WTC11 (cell line): Measurements from ENCODE around the gene TCF20. TPM values are rescaled to one million over a fixed set of nuclear protein-coding genes. Genes with fewer than 3 reads are reported as not detected.
A peak's percentile ranks its signal among the peaks of the same experiment; 100 is the strongest.

Source experiments
- ATAC-seq: fragments of 200-7000 bp; cut with Tn5 transposase; 2 replicates; pipeline ENCODE4 v1.10.0; 2021; ENCODE audit warnings: mild to moderate bottlenecking, moderate library complexity
- CTCF ChIA-PET: fragments of 300-600 bp; sonication (Branson Sonifier 250); formaldehyde crosslinking; loops from one replicate; lab custom pipeline; 2021; ENCODE audit warnings: antibody characterized with exemption; lab: Charles Lee
- POLR2A ChIA-PET: fragments of 350-600 bp; sonication (Branson Sonifier 250); formaldehyde crosslinking; loops from one replicate; lab custom pipeline; 2021; ENCODE audit warnings: antibody characterized with exemption; lab: Charles Lee
- DNase-seq: peaks from one replicate; pipeline ENCODE4 v3.0.0; 2021; ENCODE audit warnings: low spot score
- H3K27ac Mint-ChIP-seq: 2 replicates; pipeline ENCODE4 v1.8.0; 2021; ENCODE audit warnings: mixed read lengths
- H3K27me3 Mint-ChIP-seq: 2 replicates; pipeline ENCODE4 v1.8.0; 2021; ENCODE audit warnings: low read depth, mild to moderate bottlenecking, moderate library complexity, mixed read lengths
- H3K36me3 Mint-ChIP-seq: 2 replicates; pipeline ENCODE4 v1.8.0; 2021; ENCODE audit warnings: mixed read lengths
- H3K4me1 Mint-ChIP-seq: 2 replicates; pipeline ENCODE4 v1.8.0; 2022; ENCODE audit warnings: mixed read lengths
- H3K4me3 Mint-ChIP-seq: 2 replicates; pipeline ENCODE4 v1.8.0; 2021; ENCODE audit warnings: mild to moderate bottlenecking, moderate library complexity, mixed read lengths
- H3K9me3 Mint-ChIP-seq: 2 replicates; pipeline ENCODE4 v1.8.0; 2021; ENCODE audit warnings: mixed read lengths
- ELF4 ChIP-seq: sonication (generic); formaldehyde crosslinking; IDR thresholded peaks from 2 replicates; pipeline ENCODE4 v1.8.1; 2022; ENCODE audit warnings: low read depth, mild to moderate bottlenecking, moderate library complexity, missing genetic modification reagents
- ETV6 ChIP-seq: sonication (generic); formaldehyde crosslinking; IDR thresholded peaks from 2 replicates; pipeline ENCODE4 v1.8.1; 2022; ENCODE audit warnings: mild to moderate bottlenecking, missing genetic modification reagents
- FOXK1 ChIP-seq: sonication (generic); formaldehyde crosslinking; IDR thresholded peaks from 2 replicates; pipeline ENCODE4 v1.8.0; 2022; ENCODE audit warnings: mild to moderate bottlenecking, moderate library complexity, missing genetic modification reagents
- MLX ChIP-seq: sonication (generic); formaldehyde crosslinking; IDR thresholded peaks from 2 replicates; pipeline ENCODE4 v1.8.1; 2023; ENCODE audit warnings: mild to moderate bottlenecking, missing genetic modification reagents, moderate library complexity
- MYBL2 ChIP-seq: sonication (generic); formaldehyde crosslinking; IDR thresholded peaks from 2 replicates; pipeline ENCODE4 v1.8.1; 2023; ENCODE audit warnings: mild to moderate bottlenecking, moderate library complexity, missing genetic modification reagents
- SOX15 ChIP-seq: fragments of 250-450 bp; sonication (Bioruptor Pico); IDR thresholded peaks from 2 replicates; pipeline ENCODE4 v1.9.0; 2021; ENCODE audit warnings: mild to moderate bottlenecking
- SP1 ChIP-seq: sonication (generic); formaldehyde crosslinking; conservative IDR thresholded peaks from 2 replicates; pipeline ENCODE4 v1.8.1; 2022; ENCODE audit warnings: missing genetic modification reagents
- ZNF121 ChIP-seq: sonication (generic); formaldehyde crosslinking; IDR thresholded peaks from 2 replicates; pipeline ENCODE4 v1.8.0; 2023; ENCODE audit warnings: missing genetic modification reagents
- ZNF263 ChIP-seq: sonication (generic); formaldehyde crosslinking; IDR thresholded peaks from 2 replicates; pipeline ENCODE4 v1.8.1; 2022; ENCODE audit warnings: low read depth, mild to moderate bottlenecking, moderate library complexity, missing genetic modification reagents
- ZNF281 ChIP-seq: sonication (generic); formaldehyde crosslinking; IDR thresholded peaks from 2 replicates; pipeline ENCODE4 v1.8.0; 2023; ENCODE audit warnings: mild to moderate bottlenecking, missing genetic modification reagents
- total RNA-seq: library from RNA; stranded (reverse); gene quantifications from 3 replicates; pipeline ENCODE4 v1.2.3, GENCODE V29; 2021
- TF ChIP-seq, protein P1 (sequence below): sonication (generic); formaldehyde crosslinking; IDR thresholded peaks from 2 replicates; pipeline ENCODE4 v1.8.0; 2023; ENCODE audit warnings: missing genetic modification reagents, mild to moderate bottlenecking, borderline replicate concordance
- TF ChIP-seq, protein P2 (sequence below): fragments of 250-450 bp; sonication (Bioruptor Pico); conservative IDR thresholded peaks from 2 replicates; pipeline ENCODE4 v1.9.0; 2021; ENCODE audit warnings: mild to moderate bottlenecking

The TCF20 gene
- total RNA-seq, 1 experiment from 2014 or later: 77.0 TPM

GRCh38 chr22:42303396-42304323 is 33.2 kb upstream of the TCF20 start:
- Mint-ChIP-seq H3K36me3 (no peaks in the 10 kb centered on the region), H3K4me1 (peaks cover 58% of the 10 kb centered on the region), H3K9me3 (no peaks in the 10 kb centered on the region), H3K4me3 (peak overlapping the region; percentile 53), H3K27me3 (peaks cover 26% of the 10 kb centered on the region)
- no peak for DNase-seq
- CTCF ChIA-PET: interaction anchor here (0.6 to 2.7 kb wide), 9 partner anchors 10 to 187 kb away, joined by 3 to 29 read pairs (median 6); no protein-coding TSS in a partner anchor
- POLR2A ChIA-PET: interaction anchor here (0.6 kb wide), 3 partner anchors 43 to 1245 kb away, joined by 3 read pairs; no protein-coding TSS in a partner anchor
- peak; percentile 27 for ATAC-seq
- TF ChIP-seq ELF4 (CRISPR knock-in tag) (no peak), SP1 (CRISPR knock-in tag) (no peak), ZNF263 (CRISPR knock-in tag) (peak; percentile 71; the same call in 1 of the 2 replicates), SOX15 (CRISPR knock-in tag) (no peak), ZNF281 (peak; percentile 40; the same call in 1 of the 2 replicates), ETV6 (CRISPR knock-in tag) (0 out of 2 replicates have a peak, but pooled peaks have one; percentile 13), MYBL2 (CRISPR knock-in tag) (no peak), FOXK1 (no peak)
- TF ChIP-seq, protein P1, sequence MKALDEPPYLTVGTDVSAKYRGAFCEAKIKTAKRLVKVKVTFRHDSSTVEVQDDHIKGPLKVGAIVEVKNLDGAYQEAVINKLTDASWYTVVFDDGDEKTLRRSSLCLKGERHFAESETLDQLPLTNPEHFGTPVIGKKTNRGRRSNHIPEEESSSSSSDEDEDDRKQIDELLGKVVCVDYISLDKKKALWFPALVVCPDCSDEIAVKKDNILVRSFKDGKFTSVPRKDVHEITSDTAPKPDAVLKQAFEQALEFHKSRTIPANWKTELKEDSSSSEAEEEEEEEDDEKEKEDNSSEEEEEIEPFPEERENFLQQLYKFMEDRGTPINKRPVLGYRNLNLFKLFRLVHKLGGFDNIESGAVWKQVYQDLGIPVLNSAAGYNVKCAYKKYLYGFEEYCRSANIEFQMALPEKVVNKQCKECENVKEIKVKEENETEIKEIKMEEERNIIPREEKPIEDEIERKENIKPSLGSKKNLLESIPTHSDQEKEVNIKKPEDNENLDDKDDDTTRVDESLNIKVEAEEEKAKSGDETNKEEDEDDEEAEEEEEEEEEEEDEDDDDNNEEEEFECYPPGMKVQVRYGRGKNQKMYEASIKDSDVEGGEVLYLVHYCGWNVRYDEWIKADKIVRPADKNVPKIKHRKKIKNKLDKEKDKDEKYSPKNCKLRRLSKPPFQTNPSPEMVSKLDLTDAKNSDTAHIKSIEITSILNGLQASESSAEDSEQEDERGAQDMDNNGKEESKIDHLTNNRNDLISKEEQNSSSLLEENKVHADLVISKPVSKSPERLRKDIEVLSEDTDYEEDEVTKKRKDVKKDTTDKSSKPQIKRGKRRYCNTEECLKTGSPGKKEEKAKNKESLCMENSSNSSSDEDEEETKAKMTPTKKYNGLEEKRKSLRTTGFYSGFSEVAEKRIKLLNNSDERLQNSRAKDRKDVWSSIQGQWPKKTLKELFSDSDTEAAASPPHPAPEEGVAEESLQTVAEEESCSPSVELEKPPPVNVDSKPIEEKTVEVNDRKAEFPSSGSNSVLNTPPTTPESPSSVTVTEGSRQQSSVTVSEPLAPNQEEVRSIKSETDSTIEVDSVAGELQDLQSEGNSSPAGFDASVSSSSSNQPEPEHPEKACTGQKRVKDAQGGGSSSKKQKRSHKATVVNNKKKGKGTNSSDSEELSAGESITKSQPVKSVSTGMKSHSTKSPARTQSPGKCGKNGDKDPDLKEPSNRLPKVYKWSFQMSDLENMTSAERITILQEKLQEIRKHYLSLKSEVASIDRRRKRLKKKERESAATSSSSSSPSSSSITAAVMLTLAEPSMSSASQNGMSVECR (CRISPR knock-in tag): 0 out of 2 replicates have a peak, but pooled peaks have one; percentile 21
- TF ChIP-seq, protein P2, sequence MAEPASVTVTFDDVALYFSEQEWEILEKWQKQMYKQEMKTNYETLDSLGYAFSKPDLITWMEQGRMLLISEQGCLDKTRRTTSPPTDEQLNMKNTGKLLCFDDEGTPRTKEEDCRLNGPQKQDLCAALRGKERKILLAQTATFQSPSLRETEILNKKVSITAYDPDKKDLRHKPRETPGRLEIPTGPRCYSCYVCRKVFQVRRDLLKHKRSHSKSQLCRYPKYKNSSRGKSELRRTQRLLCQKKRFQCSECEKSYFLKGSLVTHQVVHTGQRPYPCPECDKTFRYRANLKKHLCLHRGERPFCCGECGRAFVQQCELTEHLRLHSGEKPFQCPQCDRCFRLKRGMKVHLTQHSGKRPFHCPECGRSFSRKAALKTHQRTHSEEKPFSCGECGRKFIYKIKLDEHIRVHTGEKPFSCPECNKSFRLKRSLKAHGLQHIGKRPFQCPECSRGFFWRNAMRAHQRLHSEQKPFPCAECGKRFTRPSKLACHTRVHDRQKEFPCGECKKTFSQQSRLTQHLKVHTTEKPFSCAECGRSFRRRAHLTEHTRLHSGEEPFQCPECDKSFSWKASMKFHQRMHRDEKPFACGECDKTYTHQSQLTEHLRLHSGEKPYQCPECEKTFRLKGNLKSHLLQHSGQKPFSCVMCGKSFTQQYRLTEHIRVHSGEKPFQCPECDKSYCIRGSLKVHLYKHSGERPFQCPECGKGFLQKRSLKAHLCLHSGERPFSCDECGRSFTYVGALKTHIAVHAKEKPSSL (CRISPR knock-in tag): no peak
- TF ChIP-seq, all 79 proteins: peak for 4
- no peak overlapping the region for H3K27ac Mint-ChIP-seq

DNA sequence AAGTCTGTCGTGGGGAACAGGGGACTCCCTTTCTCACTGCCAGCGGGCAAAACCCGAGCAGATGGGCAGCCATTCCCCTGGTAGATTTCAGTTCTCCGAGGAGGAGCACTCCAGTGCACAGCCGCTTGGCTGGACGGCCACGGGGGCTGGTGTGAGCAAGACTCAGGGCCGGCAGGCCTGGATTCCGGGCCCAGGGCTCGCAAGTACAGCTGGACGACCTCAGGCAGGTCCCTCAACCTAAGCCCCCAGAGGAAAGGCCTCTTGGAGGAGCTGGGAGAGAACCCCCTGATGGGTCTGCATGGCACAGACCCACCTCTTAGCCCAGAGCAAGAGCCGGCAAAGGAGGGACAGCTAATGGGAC is 31.3 kb upstream of the TCF20 start:
- ChIA-PET POLR2A (interaction anchor here (0.6 kb wide), 1 partner anchor 20 kb away, joined by 3 read pairs; no protein-coding TSS in a partner anchor), CTCF (interaction anchor here (0.6 to 4.7 kb wide), 5 partner anchors 12 to 492 kb away, joined by 3 to 22 read pairs (median 4); no protein-coding TSS in a partner anchor)
- Mint-ChIP-seq H3K4me1 (peaks cover 75% of the 10 kb centered on the region), H3K4me3 (no peak overlapping the region), H3K27me3 (peaks cover 24% of the 10 kb centered on the region), H3K27ac (no peak overlapping the region), H3K9me3 (no peaks in the 10 kb centered on the region), H3K36me3 (no peaks in the 10 kb centered on the region)
- DNase-seq (no peak), ATAC-seq (no peak)
- TF ChIP-seq SOX15 (CRISPR knock-in tag): no peak
- no peak for TF ChIP-seq ZNF121 (CRISPR knock-in tag)
- no peak for TF ChIP-seq MLX
